K562 (cell line): ENCODE data around the gene DYRK1A. TPM values are rescaled to one million over a fixed set of nuclear protein-coding genes. Genes with fewer than 3 reads are reported as not detected.

Experiments used
- CXXC5 ChIP-seq: fragments of 250-450 bp; sonication (Bioruptor Pico); IDR thresholded peaks from 2 replicates; pipeline ENCODE4 v1.8.0; 2022; ENCODE audit warnings: inconsistent platforms, mild to moderate bottlenecking, moderate library complexity
- DPF2 ChIP-seq: fragments of 450-650 bp; IDR thresholded peaks from 2 replicates; pipeline ENCODE4 v1.6.1; 2016
- FOXK2 ChIP-seq, 2 experiments: fragments of 450-650 bp; IDR thresholded peaks in 1 of 2; conservative IDR thresholded peaks in 1 of 2; 2 replicates each; pipeline ENCODE4 v1.6.1; 2016; ENCODE audit warnings: low read depth in 2 of 2, mild to moderate bottlenecking in 1 of 2
- FOXP1 ChIP-seq: sonication (generic); formaldehyde crosslinking; IDR thresholded peaks from 2 replicates; pipeline ENCODE4 v1.8.0; 2022; ENCODE audit warnings: mild to moderate bottlenecking, missing genetic modification reagents
- HDAC1 ChIP-seq, 2 experiments: fragments of 450-650 bp; IDR thresholded peaks; 2 replicates each; pipeline ENCODE4 v1.6.1; 2016 to 2017; ENCODE audit warnings: inconsistent platforms in 1 of 2, mild to moderate bottlenecking in 1 of 2, moderate library complexity in 1 of 2
- RAD21 ChIP-seq, 2 experiments: fragments of 250-450 bp in 1 of 2; fragments of 450-650 bp in 1 of 2; sonication (Bioruptor Pico) in 1 of 2; formaldehyde crosslinking in 1 of 2; IDR thresholded peaks in 1 of 2; conservative IDR thresholded peaks in 1 of 2; 2 replicates each; pipeline versions ENCODE4 v1.4.0 to v1.8.0; 2020 to 2022; ENCODE audit warnings: mild to moderate bottlenecking in 2 of 2, moderate library complexity in 1 of 2
- SMC3 ChIP-seq: conservative IDR thresholded peaks from 2 replicates; pipeline ENCODE4 v1.6.1; 2011; ENCODE audit warnings: low read depth, low read length, improper control_type of control experiment; ENCODE audit not compliant: insufficient read depth
- SOX6 ChIP-seq: fragments of 450-650 bp; IDR thresholded peaks from 2 replicates; pipeline ENCODE4 v1.6.1; 2014; ENCODE audit warnings: mild to moderate bottlenecking
- TCF3 ChIP-seq: sonication (generic); formaldehyde crosslinking; IDR thresholded peaks from 2 replicates; pipeline ENCODE4 v1.4.0; 2020; ENCODE audit warnings: mild to moderate bottlenecking, missing genetic modification reagents
- ZEB2 ChIP-seq: fragments of 450-650 bp; IDR thresholded peaks from 2 replicates; pipeline ENCODE4 v1.6.1; 2016
- ZFP30 ChIP-seq: fragments of 250-450 bp; sonication (Bioruptor Pico); IDR thresholded peaks from 2 replicates; pipeline ENCODE4 v1.8.0; 2022; ENCODE audit warnings: moderate library complexity, mild to moderate bottlenecking, inconsistent platforms, borderline replicate concordance
- polyA plus RNA-seq, 8 experiments: library from polyadenylated mRNA; depleted of rRNA in 4 of 8; stranded (reverse) in 5 of 8; unstranded in 3 of 8; fragments of >200 nt; fragmentation: Nextera tagmentation in 2 of 8; fragmentation: Illumina TruSeq in 1 of 8; extraction: Ambion mirVana in 2 of 8; extraction: Trizol in 1 of 8; gene quantifications; 2 replicates each; pipeline versions ENCODE4 v1.2.1 to v1.2.3, GENCODE V29; 2011 to 2014; ENCODE audit warnings: inconsistent platforms in 1 of 8, missing spikeins in 1 of 8
- total RNA-seq, 7 experiments: library from RNA; depleted of rRNA in 6 of 7; stranded (reverse); fragments of >200 nt in 6 of 7; fragmentation: Illumina TruSeq in 2 of 7; extraction: Trizol in 2 of 7; gene quantifications; 2 replicates each; pipeline versions ENCODE4 v1.2.1 to v1.2.3, GENCODE V29; 2011 to 2021; ENCODE audit warnings: low replicate concordance in 1 of 7
- TF ChIP-seq, protein P1 (sequence below), 3 experiments: IDR thresholded peaks in 2 of 3; conservative IDR thresholded peaks in 1 of 3; 2 replicates each; pipeline ENCODE4 v1.5.1; 2011 to 2012; ENCODE audit warnings: low read length in 3 of 3, mild to moderate bottlenecking in 3 of 3, control low read depth in 2 of 3, improper control_type of control experiment in 1 of 3, inconsistent platforms in 1 of 3, low read depth in 1 of 3, mixed read lengths in 1 of 3, moderate library complexity in 1 of 3; ENCODE audit not compliant: insufficient read depth in 2 of 3
- TF ChIP-seq, protein P2 (sequence below): fragments of 450-650 bp; IDR thresholded peaks from 2 replicates; pipeline ENCODE4 v1.6.1; 2016

DYRK1A gene
- total and polyA plus RNA-seq, 9 of the 15 experiments (the other 6 are each of a cell fraction or from before 2014, with no cell fraction given): 3.7 to 64.8 (median 42.3) TPM

DNA sequence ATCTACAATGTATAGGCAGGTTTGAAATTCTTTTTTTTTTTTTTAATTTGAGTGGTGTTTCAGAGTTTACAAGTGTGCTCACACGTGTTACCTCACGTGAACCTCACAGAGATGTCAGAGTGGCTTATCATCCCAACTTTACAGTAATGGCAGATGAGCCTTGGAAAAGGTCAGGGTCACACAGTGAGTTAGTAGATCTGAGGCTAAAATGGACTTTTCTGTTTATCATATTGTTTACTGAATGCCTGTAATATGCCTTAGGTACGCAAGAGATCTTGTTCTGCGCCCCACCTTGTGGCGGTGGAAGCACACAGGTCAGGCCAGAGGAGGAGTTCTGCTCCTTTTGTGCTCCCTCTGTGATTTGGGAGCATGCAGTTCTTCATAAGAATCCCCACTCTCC, 80.0 kb downstream of the DYRK1A start (continued):
- TF ChIP-seq, protein P1, sequence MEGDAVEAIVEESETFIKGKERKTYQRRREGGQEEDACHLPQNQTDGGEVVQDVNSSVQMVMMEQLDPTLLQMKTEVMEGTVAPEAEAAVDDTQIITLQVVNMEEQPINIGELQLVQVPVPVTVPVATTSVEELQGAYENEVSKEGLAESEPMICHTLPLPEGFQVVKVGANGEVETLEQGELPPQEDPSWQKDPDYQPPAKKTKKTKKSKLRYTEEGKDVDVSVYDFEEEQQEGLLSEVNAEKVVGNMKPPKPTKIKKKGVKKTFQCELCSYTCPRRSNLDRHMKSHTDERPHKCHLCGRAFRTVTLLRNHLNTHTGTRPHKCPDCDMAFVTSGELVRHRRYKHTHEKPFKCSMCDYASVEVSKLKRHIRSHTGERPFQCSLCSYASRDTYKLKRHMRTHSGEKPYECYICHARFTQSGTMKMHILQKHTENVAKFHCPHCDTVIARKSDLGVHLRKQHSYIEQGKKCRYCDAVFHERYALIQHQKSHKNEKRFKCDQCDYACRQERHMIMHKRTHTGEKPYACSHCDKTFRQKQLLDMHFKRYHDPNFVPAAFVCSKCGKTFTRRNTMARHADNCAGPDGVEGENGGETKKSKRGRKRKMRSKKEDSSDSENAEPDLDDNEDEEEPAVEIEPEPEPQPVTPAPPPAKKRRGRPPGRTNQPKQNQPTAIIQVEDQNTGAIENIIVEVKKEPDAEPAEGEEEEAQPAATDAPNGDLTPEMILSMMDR (IDR thresholded peaks at IDR 0.05 in 2 of 3, conservative IDR thresholded peaks at IDR 0.05 in 1 of 3; ENCODE audit: insufficient read depth in 2 of 3, low read depth in 1 of 3, low read length in 3 of 3): peak; percentile 43 to 48 (median 44); a peak in 5 of 6 replicates
- TF ChIP-seq ZFP30 (no peak), SMC3 (0 out of 2 replicates have a peak, but pooled peaks have one; percentile 10), FOXP1 (CRISPR knock-in tag) (no peak), RAD21 (CRISPR knock-in tag; conservative IDR thresholded peaks at IDR 0.05 in 1 of 2, IDR thresholded peaks at IDR 0.05 in 1 of 2) (peak in 1 of 2 experiments; percentile 48; a peak in 2 of 4 replicates), HDAC1 (IDR thresholded peaks at IDR 0.05) (peak in 1 of 2 experiments; percentile 47; a peak in 1 of 4 replicates), FOXK2 (conservative IDR thresholded peaks at IDR 0.05 in 1 of 2, IDR thresholded peaks at IDR 0.05 in 1 of 2; ENCODE audit: low read depth in 2 of 2) (peak; percentile 37 to 58; a peak in 1 of 4 replicates), CXXC5 (peak; percentile 17; the same call in 1 of the 2 replicates), DPF2 (peak; percentile 44; the same call in 1 of the 2 replicates), SOX6 (peak; percentile 55; the same call in 1 of the 2 replicates), ZEB2 (0 out of 2 replicates have a peak, but pooled peaks have one; percentile 39), TCF3 (CRISPR knock-in tag) (no peak)
- TF ChIP-seq, protein P2, sequence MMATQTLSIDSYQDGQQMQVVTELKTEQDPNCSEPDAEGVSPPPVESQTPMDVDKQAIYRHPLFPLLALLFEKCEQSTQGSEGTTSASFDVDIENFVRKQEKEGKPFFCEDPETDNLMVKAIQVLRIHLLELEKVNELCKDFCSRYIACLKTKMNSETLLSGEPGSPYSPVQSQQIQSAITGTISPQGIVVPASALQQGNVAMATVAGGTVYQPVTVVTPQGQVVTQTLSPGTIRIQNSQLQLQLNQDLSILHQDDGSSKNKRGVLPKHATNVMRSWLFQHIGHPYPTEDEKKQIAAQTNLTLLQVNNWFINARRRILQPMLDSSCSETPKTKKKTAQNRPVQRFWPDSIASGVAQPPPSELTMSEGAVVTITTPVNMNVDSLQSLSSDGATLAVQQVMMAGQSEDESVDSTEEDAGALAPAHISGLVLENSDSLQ: peak; percentile 55
